ENCODE measurements around the gene ZP2.

DNA sequence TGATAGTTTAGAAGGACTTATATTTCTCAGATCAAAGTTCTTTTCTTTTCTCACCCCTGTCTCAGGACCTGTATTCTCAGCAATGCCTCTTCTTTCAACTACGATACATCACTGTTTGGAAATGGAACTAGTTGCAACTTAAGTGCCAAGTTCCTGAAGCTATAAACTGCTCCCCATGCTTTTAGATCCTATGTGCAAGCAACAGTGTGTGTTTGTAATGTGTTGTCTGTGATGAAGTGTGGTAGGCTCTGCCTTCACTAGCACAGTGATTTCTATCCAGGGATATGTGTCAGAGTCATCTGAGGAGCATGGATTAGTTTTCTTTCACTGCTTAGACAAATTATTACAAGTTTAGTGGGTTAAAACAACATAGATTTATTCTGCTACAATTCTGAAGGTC is 18.4 kb downstream of the ZP2 start:
- TF ChIP-seq, protein P1, sequence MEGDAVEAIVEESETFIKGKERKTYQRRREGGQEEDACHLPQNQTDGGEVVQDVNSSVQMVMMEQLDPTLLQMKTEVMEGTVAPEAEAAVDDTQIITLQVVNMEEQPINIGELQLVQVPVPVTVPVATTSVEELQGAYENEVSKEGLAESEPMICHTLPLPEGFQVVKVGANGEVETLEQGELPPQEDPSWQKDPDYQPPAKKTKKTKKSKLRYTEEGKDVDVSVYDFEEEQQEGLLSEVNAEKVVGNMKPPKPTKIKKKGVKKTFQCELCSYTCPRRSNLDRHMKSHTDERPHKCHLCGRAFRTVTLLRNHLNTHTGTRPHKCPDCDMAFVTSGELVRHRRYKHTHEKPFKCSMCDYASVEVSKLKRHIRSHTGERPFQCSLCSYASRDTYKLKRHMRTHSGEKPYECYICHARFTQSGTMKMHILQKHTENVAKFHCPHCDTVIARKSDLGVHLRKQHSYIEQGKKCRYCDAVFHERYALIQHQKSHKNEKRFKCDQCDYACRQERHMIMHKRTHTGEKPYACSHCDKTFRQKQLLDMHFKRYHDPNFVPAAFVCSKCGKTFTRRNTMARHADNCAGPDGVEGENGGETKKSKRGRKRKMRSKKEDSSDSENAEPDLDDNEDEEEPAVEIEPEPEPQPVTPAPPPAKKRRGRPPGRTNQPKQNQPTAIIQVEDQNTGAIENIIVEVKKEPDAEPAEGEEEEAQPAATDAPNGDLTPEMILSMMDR (tag by site-specific recombination; IDR thresholded peaks at IDR 0.05) = no peak
- TF ChIP-seq ZNF394 (tag by site-specific recombination; IDR thresholded peaks at IDR 0.05; ENCODE audit: borderline replicate concordance) (no peak), ZNF274 (IDR thresholded peaks at IDR 0.05; ENCODE audit: low read length) (no peak), ZNF274 (tag by site-specific recombination; IDR thresholded peaks at IDR 0.05; ENCODE audit: borderline replicate concordance) (no peak)

Data from HEK293 (cell line).